Common myeloid progenitor, CD34-positive (primary cell): Measurements from ENCODE around the gene TCEAL8.
"Not testable (repeated sequence)": the region's sequence is repeated elsewhere in the genome, so short reads cannot be mapped to it uniquely, and the experiment has no call there.

Source experiments
- CTCF ChIA-PET: fragments of 350-600 bp; sonication (Branson Sonifier 250); formaldehyde crosslinking; loops from one replicate; lab custom pipeline; 2021; ENCODE audit warnings: antibody characterized with exemption; lab: Charles Lee
- POLR2A ChIA-PET: fragments of 350-600 bp; sonication (Branson Sonifier 250); formaldehyde crosslinking; loops from one replicate; lab custom pipeline; 2021; ENCODE audit warnings: antibody characterized with exemption; lab: Charles Lee
- DNase-seq, 3 donors: peaks; one replicate each; pipeline versions ENCODE4 v3.0.0 to v3.0.0-alpha.2; 2013
- H3K27ac ChIP-seq, 2 experiments: 1 replicate in 1 of 2; 2 replicates in 1 of 2; pipeline ENCODE4 v1.7.0; 2013; ENCODE audit warnings: inconsistent platforms in 2 of 2, low read length in 2 of 2, mild to moderate bottlenecking in 2 of 2, low read depth in 1 of 2, moderate library complexity in 1 of 2; ENCODE audit not compliant: severe bottlenecking in 2 of 2, insufficient read depth in 1 of 2, poor library complexity in 1 of 2
- H3K27me3 ChIP-seq, 5 experiments: replicated peaks in 2 of 5; 1 replicate in 3 of 5; 2 replicates in 2 of 5; pipeline versions ENCODE4 v1.6.1 to v1.7.0; 2013; ENCODE audit warnings: low read length in 4 of 5, mild to moderate bottlenecking in 2 of 5, moderate library complexity in 2 of 5, inconsistent platforms in 1 of 5; ENCODE audit not compliant: insufficient read depth in 5 of 5, control insufficient read depth in 4 of 5
- H3K36me3 ChIP-seq, 4 experiments: 1 replicate in 2 of 4; 2 replicates in 2 of 4; pipeline versions ENCODE4 v1.6.1 to v1.7.0; 2013; ENCODE audit warnings: low read length in 3 of 4, control low read depth in 1 of 4, mild to moderate bottlenecking in 1 of 4; ENCODE audit not compliant: control insufficient read depth in 4 of 4, insufficient read depth in 4 of 4
- H3K4me1 ChIP-seq, 4 experiments: 1 replicate in 3 of 4; 2 replicates in 1 of 4; pipeline versions ENCODE4 v1.6.1 to v1.7.1; 2013; ENCODE audit warnings: low read length in 3 of 4, mild to moderate bottlenecking in 3 of 4, control low read depth in 1 of 4, inconsistent platforms in 1 of 4, moderate library complexity in 1 of 4; ENCODE audit not compliant: control insufficient read depth in 4 of 4, insufficient read depth in 4 of 4; ENCODE audit errors: control extremely low read depth in 1 of 4
- H3K4me3 ChIP-seq, 7 experiments: 1 replicate in 4 of 7; 2 replicates in 3 of 7; pipeline versions ENCODE4 v1.5.1 to v1.7.0; 2013; ENCODE audit warnings: mild to moderate bottlenecking in 7 of 7, low read length in 6 of 7, moderate library complexity in 6 of 7, inconsistent platforms in 2 of 7, low read depth in 2 of 7, control low read depth in 1 of 7; ENCODE audit not compliant: insufficient read depth in 4 of 7, control insufficient read depth in 1 of 7; ENCODE audit errors: extremely low read depth in 1 of 7
- H3K9me3 ChIP-seq, 5 experiments: 1 replicate in 4 of 5; 2 replicates in 1 of 5; pipeline versions ENCODE4 v1.6.1 to v1.7.1; 2013; ENCODE audit warnings: low read length in 4 of 5, mild to moderate bottlenecking in 2 of 5, inconsistent platforms in 1 of 5, low read depth in 1 of 5, moderate library complexity in 1 of 5; ENCODE audit not compliant: control insufficient read depth in 4 of 5, insufficient read depth in 2 of 5; ENCODE audit errors: control extremely low read depth in 1 of 5
- WGBS: methylation state at CpG from one replicate; pipeline ENCODE4 v1.1.5; 2013; ENCODE audit not compliant: insufficient coverage; 5-methylcytosine and 5-hydroxymethylcytosine counted together

The TCEAL8 gene

DNA sequence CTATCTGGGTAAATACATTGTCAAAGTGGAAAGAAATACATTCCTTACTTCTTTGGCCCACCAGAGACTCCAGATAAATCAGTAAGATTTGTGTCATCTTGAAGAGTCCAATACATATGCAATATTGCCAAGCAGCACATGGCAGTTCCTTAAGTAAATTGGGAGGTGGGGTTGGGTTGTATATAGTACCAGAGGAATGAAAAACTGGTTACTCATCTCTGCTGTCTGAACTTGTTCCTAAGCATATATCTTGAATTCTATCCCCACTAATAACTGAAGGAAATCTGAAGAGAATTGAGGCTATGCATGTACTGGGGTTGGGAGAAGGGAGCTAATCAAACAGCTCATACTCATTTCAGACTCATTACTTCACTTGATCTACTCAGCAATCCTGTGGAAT is 14.8 kb downstream of the TCEAL8 start:
- ChIA-PET POLR2A (no interaction called here), CTCF (no interaction called here)
- Histone ChIP-seq H3K27ac (no peak overlapping the region), H3K9me3 (no peaks in the 10 kb centered on the region), H3K27me3 (no peaks in the 10 kb centered on the region), H3K4me1 (peaks cover 0 to 2% (median 0%) of the 10 kb centered on the region in 4 experiments), H3K4me3 (no peak overlapping the region), H3K36me3 (no peaks in the 10 kb centered on the region)
- DNase-seq: no peak

DNA sequence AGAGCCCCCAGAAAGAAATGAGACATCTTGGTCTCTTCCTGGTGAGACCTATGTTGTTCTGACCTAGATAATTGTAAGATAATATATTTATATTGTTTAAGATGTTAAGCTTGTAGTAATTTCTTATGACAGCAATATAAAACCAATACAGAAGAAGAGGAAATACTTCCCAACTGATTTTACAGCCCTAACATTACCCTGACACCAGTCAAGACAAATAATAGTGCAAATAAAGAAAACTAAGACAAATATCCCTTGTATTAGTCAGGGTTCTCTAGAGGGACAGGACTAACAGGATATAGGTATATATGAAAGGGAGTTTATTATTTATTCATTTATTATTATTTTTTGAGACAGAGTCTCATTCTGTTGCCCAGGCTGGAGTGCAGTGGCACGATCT is 18.7 kb downstream of the TCEAL8 start:
- Histone ChIP-seq H3K36me3 (no peaks in the 10 kb centered on the region), H3K4me3 (no peak overlapping the region), H3K9me3 (no peaks in the 10 kb centered on the region), H3K27ac (no peak overlapping the region), H3K4me1 (peaks cover 0 to 6% (median 0%) of the 10 kb centered on the region in 4 experiments), H3K27me3 (no peaks in the 10 kb centered on the region)
- ChIA-PET POLR2A (no interaction called here), CTCF (no interaction called here)
- no peak for DNase-seq
- WGBS: 100% methylated on average over 1 of the region's 1 CpG

DNA sequence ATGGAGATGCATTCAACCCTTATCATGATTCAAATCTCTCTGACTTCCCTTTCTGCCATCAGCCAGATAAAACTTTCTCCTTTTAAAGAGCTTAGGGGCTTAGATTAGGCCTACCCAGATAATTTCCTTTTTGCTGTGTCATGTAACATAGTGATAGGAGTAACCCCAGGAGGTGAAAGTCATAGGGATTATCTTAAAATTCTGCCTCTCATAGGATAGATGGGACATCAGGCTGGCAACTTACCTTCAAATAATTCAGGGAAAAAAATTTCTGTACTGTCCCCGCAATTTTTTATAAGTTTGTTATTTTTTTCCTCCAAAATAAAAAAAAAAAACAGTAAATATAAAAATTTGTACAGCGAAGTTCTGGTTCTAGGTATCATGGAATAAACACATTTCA is 19.3 kb downstream of the TCEAL8 start:
- WGBS: no CpG with 5 or more reads among the region's 2 CpGs
- CTCF ChIA-PET, H3K4me3 ChIP-seq, H3K9me3 ChIP-seq, H3K27me3 ChIP-seq, H3K27ac ChIP-seq, H3K36me3 ChIP-seq, H3K4me1 ChIP-seq, POLR2A ChIA-PET: not testable (repeated sequence)
- peak in 2 of 3 donors; percentile 18 to 27 for DNase-seq

DNA sequence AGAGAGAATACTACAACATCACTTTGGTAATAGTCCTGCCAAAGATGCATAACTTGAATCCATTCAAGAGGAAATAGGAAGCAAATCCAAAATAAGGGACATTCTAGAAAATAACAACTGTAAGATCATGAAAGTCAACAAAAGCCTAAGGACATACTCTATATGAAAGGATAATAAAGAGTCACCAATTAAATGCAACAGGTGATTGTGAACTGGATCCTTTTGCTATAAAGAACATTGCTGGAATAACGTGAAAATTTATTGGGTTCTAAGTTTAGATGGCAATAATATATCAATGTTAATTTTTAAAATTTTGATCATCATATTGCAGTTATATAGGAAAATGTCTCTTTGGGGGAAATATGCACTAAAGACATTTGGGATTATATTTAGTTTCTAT is 20.1 kb downstream of the TCEAL8 start:
- ChIA-PET CTCF (no interaction called here), POLR2A (no interaction called here)
- peaks cover 0 to 6% (median 0%) of the 10 kb centered on the region in 4 experiments for H3K4me1 ChIP-seq
- WGBS: no CpG with 5 or more reads among the region's 1 CpG
- no peak overlapping the region for H3K27ac ChIP-seq
- no peak for DNase-seq
- H3K9me3 ChIP-seq: no peaks in the 10 kb centered on the region
- H3K36me3 ChIP-seq: no peaks in the 10 kb centered on the region
- H3K27me3 ChIP-seq: peaks cover 0 to 3% (median 0%) of the 10 kb centered on the region in 5 experiments
- no peak overlapping the region for H3K4me3 ChIP-seq

DNA sequence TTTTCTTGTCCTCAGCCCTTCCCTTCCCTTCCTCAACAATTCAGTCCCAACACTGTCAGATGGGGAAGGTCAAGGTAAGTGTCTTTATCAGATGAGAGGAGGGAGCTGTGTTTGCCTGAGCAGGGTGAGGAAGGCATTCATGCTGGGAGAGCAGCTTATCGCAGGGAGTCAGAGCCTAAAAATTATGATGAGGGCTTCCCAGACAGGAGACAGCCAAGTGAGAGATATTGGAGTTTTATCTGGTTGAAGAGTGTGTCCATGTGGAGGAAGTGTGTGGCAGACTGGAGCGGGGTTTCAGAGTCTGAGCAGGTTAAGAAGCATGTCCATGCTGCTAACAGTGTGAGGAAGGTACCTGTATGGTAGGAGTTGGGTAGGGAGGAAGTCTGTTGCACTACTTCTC is 21.7 kb downstream of the TCEAL8 start:
- H3K4me1 ChIP-seq: peaks cover 0 to 6% (median 0%) of the 10 kb centered on the region in 4 experiments
- DNase-seq: no peak
- no peak overlapping the region for H3K4me3 ChIP-seq
- WGBS: 55% methylated on average over 2 of the region's 2 CpGs
- CTCF ChIA-PET: interaction anchor here (0.6 to 1.9 kb wide), 2 partner anchors 13 to 23 kb away, joined by 3 to 4 read pairs; no protein-coding TSS in a partner anchor
- POLR2A ChIA-PET: no interaction called here
- H3K9me3 ChIP-seq: no peaks in the 10 kb centered on the region
- no peaks in the 10 kb centered on the region for H3K36me3 ChIP-seq
- no peak overlapping the region for H3K27ac ChIP-seq
- peaks cover 0 to 3% (median 0%) of the 10 kb centered on the region in 5 experiments for H3K27me3 ChIP-seq

DNA sequence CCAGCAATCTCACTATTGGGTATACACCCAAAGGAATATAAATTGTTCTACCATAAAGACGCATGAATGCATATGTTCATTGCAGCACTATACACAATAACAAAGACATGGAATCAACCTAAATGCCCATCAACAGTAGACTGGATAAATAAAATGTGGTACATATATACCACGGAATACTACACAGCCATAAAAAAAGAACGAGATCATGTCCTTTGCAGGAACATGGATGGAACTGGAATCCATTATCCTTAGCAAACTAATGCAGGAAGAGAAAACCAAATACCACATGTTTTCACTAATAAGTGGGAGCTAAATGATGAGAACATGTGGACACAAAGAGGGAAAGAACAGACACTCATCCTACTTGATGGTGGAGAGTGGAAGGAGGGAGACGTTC is 29.0 kb downstream of the TCEAL8 start:
- H3K4me3 ChIP-seq, H3K27ac ChIP-seq, CTCF ChIA-PET, H3K4me1 ChIP-seq, H3K27me3 ChIP-seq, POLR2A ChIA-PET, H3K36me3 ChIP-seq, DNase-seq, H3K9me3 ChIP-seq: not testable (repeated sequence)
- WGBS: no CpG with 5 or more reads among the region's 4 CpGs

DNA sequence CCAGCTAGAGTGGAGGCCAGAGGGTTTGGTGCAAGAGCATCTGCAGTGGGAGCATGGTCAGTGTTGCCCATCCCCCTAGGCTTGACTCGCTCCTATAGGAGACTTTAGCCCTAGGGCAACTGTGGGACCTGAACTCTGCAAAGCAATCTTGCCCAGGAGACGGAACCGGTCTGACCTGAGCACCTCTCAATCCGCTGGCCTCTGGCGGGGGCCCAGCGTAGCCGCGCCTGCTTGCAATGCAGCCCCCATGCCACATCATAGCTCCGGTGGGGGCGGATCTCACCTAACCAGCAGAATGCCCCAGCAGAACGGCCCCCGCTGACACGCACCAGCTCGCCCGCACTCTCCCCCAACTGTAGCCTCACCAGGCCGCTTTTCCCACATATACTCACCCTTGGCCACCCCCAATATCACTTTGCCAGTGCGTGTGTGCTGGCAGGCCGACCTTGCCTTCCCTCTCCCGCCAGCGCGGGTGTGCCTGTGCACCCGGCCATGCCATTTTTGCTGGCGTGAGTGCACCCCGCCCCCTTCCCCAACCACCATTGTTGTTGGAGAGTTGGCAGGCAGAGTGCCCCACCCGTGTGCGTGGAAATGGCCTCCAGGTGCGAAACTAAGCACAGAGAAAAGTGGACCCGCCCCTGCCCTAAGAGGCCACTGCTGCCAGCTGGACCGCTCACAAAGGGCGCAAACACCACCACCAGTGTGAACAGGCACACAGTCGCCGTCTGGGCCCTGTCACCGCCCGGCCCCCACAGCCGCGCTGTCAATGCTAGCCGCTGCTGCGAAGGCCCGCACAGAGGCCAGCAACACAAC is 34.2 kb downstream of the TCEAL8 start:
- peaks cover 0 to 7% (median 3%) of the 10 kb centered on the region in 4 experiments for H3K36me3 ChIP-seq
- CTCF ChIA-PET: no interaction called here
- 80% methylated on average over 30 of the region's 39 CpGs for WGBS
- peaks cover 0 to 16% (median 0%) of the 10 kb centered on the region in 5 experiments for H3K27me3 ChIP-seq
- no peaks in the 10 kb centered on the region for H3K9me3 ChIP-seq
- no peak for DNase-seq
- no peak overlapping the region for H3K4me3 ChIP-seq
- POLR2A ChIA-PET: no interaction called here
- H3K4me1 ChIP-seq: peaks cover 0 to 5% (median 4%) of the 10 kb centered on the region in 4 experiments
- no peak overlapping the region for H3K27ac ChIP-seq
